ENCODE data around the gene HEXD.

- TF ChIP-seq CTCF (IDR thresholded peaks at IDR 0.05) (no peak), POLR2A (IDR thresholded peaks at IDR 0.05) (no peak)
These were observed 13.1 kb upstream of the HEXD start for GRCh38 chr17:82405051-82405450.

All from uterus (tissue), 2 donors.